ENCODE data around the gene WEE1.

DNA sequence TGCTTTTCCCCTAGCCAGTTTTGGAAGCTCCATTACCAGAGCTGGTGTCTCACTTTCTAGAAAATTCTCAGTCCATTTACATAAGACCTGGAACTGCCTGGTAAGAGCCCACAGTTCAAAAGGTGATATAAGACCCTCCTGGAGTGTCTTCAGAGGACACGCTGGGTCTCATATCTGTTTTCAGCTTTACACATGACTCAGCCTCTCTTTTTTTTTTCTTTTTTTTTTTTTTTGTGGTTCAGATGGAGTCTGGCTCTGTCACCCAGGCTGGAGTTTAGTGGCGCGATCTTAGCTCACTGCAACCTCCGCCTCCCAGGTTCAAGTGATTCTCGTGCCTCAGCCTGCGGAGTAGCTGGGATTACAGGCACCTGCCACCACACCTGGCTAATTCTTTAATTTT lies 30.7 kb downstream of the WEE1 start:
- TF ChIP-seq, protein P1, sequence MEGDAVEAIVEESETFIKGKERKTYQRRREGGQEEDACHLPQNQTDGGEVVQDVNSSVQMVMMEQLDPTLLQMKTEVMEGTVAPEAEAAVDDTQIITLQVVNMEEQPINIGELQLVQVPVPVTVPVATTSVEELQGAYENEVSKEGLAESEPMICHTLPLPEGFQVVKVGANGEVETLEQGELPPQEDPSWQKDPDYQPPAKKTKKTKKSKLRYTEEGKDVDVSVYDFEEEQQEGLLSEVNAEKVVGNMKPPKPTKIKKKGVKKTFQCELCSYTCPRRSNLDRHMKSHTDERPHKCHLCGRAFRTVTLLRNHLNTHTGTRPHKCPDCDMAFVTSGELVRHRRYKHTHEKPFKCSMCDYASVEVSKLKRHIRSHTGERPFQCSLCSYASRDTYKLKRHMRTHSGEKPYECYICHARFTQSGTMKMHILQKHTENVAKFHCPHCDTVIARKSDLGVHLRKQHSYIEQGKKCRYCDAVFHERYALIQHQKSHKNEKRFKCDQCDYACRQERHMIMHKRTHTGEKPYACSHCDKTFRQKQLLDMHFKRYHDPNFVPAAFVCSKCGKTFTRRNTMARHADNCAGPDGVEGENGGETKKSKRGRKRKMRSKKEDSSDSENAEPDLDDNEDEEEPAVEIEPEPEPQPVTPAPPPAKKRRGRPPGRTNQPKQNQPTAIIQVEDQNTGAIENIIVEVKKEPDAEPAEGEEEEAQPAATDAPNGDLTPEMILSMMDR (IDR thresholded peaks at IDR 0.05; ENCODE audit: insufficient read depth, low read length) = no peak
- no peak for TF ChIP-seq POLR2AphosphoS5 (IDR thresholded peaks at IDR 0.05; ENCODE audit: low read depth)
